ENCODE measurements around the gene KIF26B.

- TF ChIP-seq CTCF (IDR thresholded peaks at IDR 0.05; ENCODE audit: poor library complexity, severe bottlenecking): no peak
- no peak for TF ChIP-seq REST (IDR thresholded peaks at IDR 0.05; ENCODE audit: borderline replicate concordance)
- TF ChIP-seq EZH2 (IDR thresholded peaks at IDR 0.05; ENCODE audit: borderline replicate concordance, insufficient read depth, low read length, poor library complexity, severe bottlenecking): no peak
- TF ChIP-seq EP300 (conservative IDR thresholded peaks at IDR 0.05; ENCODE audit: poor library complexity, severe bottlenecking): no peak
- TF ChIP-seq TAF1 (IDR thresholded peaks at IDR 0.05; ENCODE audit: low read depth): no peak
Observed at GRCh38 chr1:245398180-245398579, 243.4 kb downstream of the KIF26B start.

Data from neural cell (in vitro differentiated cells).